Measurements from ENCODE around the gene ARHGEF18.

ARHGEF18 gene

DNA sequence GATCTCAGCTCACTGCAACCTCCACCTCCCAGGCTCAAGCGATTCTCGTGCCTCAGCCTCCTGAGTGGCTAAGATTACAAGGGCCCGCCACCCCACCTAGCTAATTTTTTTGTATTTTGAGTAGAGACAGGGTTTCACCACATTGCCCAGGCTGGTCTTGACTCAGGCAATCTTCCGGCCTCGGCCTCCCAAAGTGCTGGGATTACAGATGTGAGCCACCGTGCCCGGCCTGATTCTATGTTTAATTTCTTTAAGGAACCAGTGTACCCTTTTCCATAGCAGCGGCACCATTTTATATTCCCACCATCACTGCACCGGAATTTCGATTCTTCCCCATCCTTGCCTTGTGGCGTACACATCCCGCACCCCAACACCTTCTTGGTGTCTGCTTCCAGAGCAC, 36.8 kb upstream of the ARHGEF18 start:
- no peaks in the 10 kb centered on the region for H3K4me1 ChIP-seq (ENCODE audit: control insufficient read depth, insufficient read depth, low read length)
- no peak overlapping the region for H3K27ac ChIP-seq (ENCODE audit: extremely low read depth, low read depth, low read length)
- no peak overlapping the region for H3K4me3 ChIP-seq (ENCODE audit: low read depth, low read length)
- H3K36me3 ChIP-seq (ENCODE audit: control insufficient read depth in 2 of 2, insufficient read depth in 1 of 2, low read length in 2 of 2) = no peaks in the 10 kb centered on the region
- no peak for TF ChIP-seq ZNF416 (tag by site-specific recombination; IDR thresholded peaks at IDR 0.05)
- no peak for TF ChIP-seq ZNF266 (tag by site-specific recombination; IDR thresholded peaks at IDR 0.05; ENCODE audit: low read depth)
- TF ChIP-seq, protein P1, sequence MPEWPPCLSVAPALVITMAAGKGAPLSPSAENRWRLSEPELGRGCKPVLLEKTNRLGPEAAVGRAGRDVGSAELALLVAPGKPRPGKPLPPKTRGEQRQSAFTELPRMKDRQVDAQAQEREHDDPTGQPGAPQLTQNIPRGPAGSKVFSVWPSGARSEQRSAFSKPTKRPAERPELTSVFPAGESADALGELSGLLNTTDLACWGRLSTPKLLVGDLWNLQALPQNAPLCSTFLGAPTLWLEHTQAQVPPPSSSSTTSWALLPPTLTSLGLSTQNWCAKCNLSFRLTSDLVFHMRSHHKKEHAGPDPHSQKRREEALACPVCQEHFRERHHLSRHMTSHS (tag by site-specific recombination; IDR thresholded peaks at IDR 0.05) = no peak
- TF ChIP-seq ZNF280D (tag by site-specific recombination; IDR thresholded peaks at IDR 0.05) = no peak
- TF ChIP-seq, protein P2, sequence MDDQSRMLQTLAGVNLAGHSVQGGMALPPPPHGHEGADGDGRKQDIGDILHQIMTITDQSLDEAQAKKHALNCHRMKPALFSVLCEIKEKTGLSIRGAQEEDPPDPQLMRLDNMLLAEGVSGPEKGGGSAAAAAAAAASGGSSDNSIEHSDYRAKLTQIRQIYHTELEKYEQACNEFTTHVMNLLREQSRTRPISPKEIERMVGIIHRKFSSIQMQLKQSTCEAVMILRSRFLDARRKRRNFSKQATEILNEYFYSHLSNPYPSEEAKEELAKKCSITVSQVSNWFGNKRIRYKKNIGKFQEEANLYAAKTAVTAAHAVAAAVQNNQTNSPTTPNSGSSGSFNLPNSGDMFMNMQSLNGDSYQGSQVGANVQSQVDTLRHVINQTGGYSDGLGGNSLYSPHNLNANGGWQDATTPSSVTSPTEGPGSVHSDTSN (CRISPR knock-in tag; IDR thresholded peaks at IDR 0.05) = no peak
- POLR2A ChIA-PET = interaction anchor here (0.6 kb wide), 2 partner anchors 21 to 113 kb away, joined by 3 to 6 read pairs; no protein-coding TSS in a partner anchor
- no peaks in the 10 kb centered on the region for H3K9me3 ChIP-seq (ENCODE audit: control insufficient read depth, insufficient read depth, low read depth, low read length)
- CTCF ChIA-PET = no interaction called here

DNA sequence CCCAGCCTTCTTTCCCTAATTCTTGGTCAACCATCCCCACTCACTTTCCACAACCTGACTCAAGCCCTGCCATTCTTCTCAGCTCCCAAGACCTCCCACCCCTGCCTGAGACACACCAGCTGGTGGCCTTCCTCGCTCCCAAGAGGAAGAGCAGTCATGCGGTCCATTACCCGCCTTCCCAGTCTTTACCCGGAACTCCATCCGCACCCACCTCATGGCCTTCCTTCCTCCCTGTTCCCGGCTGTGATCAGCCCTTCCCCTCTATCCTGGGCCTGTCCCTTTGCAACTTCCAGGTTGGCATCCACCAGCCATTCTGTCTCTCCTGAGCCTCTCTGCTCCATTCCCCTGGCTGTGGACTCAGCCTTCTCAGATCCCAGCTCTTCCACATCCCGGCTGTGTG, 35.9 kb upstream of the ARHGEF18 start:
- no peak overlapping the region for H3K27ac ChIP-seq (ENCODE audit: extremely low read depth, low read depth, low read length)
- no peaks in the 10 kb centered on the region for H3K9me3 ChIP-seq (ENCODE audit: control insufficient read depth, insufficient read depth, low read depth, low read length)
- TF ChIP-seq ZNF785 (tag by site-specific recombination; IDR thresholded peaks at IDR 0.05) (no peak), ZNF585B (tag by site-specific recombination; IDR thresholded peaks at IDR 0.05) (no peak), ZNF211 (tag by site-specific recombination; IDR thresholded peaks at IDR 0.05; ENCODE audit: low read depth) (no peak), ZNF266 (tag by site-specific recombination; IDR thresholded peaks at IDR 0.05; ENCODE audit: low read depth) (no peak), ZNF311 (tag by site-specific recombination; IDR thresholded peaks at IDR 0.05; ENCODE audit: borderline replicate concordance) (no peak), ZNF157 (tag by site-specific recombination; IDR thresholded peaks at IDR 0.05) (no peak)
- TF ChIP-seq, protein P3, sequence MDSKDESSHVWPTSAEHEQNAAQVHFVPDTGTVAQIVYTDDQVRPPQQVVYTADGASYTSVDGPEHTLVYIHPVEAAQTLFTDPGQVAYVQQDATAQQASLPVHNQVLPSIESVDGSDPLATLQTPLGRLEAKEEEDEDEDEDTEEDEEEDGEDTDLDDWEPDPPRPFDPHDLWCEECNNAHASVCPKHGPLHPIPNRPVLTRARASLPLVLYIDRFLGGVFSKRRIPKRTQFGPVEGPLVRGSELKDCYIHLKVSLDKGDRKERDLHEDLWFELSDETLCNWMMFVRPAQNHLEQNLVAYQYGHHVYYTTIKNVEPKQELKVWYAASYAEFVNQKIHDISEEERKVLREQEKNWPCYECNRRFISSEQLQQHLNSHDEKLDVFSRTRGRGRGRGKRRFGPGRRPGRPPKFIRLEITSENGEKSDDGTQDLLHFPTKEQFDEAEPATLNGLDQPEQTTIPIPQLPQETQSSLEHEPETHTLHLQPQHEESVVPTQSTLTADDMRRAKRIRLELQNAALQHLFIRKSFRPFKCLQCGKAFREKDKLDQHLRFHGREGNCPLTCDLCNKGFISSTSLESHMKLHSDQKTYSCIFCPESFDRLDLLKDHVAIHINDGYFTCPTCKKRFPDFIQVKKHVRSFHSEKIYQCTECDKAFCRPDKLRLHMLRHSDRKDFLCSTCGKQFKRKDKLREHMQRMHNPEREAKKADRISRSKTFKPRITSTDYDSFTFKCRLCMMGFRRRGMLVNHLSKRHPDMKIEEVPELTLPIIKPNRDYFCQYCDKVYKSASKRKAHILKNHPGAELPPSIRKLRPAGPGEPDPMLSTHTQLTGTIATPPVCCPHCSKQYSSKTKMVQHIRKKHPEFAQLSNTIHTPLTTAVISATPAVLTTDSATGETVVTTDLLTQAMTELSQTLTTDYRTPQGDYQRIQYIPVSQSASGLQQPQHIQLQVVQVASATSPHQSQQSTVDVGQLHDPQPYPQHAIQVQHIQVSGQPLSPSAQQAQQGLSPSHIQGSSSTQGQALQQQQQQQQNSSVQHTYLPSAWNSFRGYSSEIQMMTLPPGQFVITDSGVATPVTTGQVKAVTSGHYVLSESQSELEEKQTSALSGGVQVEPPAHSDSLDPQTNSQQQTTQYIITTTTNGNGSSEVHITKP (tag by site-specific recombination; IDR thresholded peaks at IDR 0.05) = no peak
- TF ChIP-seq, protein P4, sequence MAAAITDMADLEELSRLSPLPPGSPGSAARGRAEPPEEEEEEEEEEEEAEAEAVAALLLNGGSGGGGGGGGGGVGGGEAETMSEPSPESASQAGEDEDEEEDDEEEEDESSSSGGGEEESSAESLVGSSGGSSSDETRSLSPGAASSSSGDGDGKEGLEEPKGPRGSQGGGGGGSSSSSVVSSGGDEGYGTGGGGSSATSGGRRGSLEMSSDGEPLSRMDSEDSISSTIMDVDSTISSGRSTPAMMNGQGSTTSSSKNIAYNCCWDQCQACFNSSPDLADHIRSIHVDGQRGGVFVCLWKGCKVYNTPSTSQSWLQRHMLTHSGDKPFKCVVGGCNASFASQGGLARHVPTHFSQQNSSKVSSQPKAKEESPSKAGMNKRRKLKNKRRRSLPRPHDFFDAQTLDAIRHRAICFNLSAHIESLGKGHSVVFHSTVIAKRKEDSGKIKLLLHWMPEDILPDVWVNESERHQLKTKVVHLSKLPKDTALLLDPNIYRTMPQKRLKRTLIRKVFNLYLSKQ (tag by site-specific recombination; IDR thresholded peaks at IDR 0.05; ENCODE audit: borderline replicate concordance) = no peak
- ChIA-PET POLR2A (no interaction called here), CTCF (interaction anchor here (0.7 kb wide), 1 partner anchor 41 kb away, joined by 3 read pairs; no protein-coding TSS in a partner anchor)
- no peaks in the 10 kb centered on the region for H3K4me1 ChIP-seq (ENCODE audit: control insufficient read depth, insufficient read depth, low read length)
- no peaks in the 10 kb centered on the region for H3K36me3 ChIP-seq (ENCODE audit: control insufficient read depth in 2 of 2, insufficient read depth in 1 of 2, low read length in 2 of 2)
- no peak overlapping the region for H3K4me3 ChIP-seq (ENCODE audit: low read depth, low read length)

All from HEK293 (cell line).